KOPT-K1 (cell line): ENCODE measurements around the gene TOMM6.
"Not testable (repeated sequence)": the region's sequence is repeated elsewhere in the genome, so short reads cannot be mapped to it uniquely, and the experiment has no call there.

Experiments used
- H3K27ac ChIP-seq: fragments of 200-600 bp; sonication (generic); 2 replicates; pipeline ENCODE4 v1.5.1; 2016; ENCODE audit warnings: antibody characterized with exemption, mild to moderate bottlenecking, low read depth, low read length; ENCODE audit not compliant: poor library complexity, severe bottlenecking
- H3K36me3 ChIP-seq: fragments of 200-600 bp; sonication (generic); 2 replicates; pipeline ENCODE4 v1.5.1; 2017; ENCODE audit warnings: antibody characterized with exemption, mild to moderate bottlenecking, low read length, moderate library complexity; ENCODE audit not compliant: insufficient read depth
- H3K9me3 ChIP-seq: fragments of 200-600 bp; sonication (generic); 2 replicates; pipeline ENCODE4 v1.5.1; 2017; ENCODE audit warnings: antibody characterized with exemption, low read length, mild to moderate bottlenecking; ENCODE audit not compliant: insufficient read depth, poor library complexity, severe bottlenecking

The TOMM6 gene

DNA sequence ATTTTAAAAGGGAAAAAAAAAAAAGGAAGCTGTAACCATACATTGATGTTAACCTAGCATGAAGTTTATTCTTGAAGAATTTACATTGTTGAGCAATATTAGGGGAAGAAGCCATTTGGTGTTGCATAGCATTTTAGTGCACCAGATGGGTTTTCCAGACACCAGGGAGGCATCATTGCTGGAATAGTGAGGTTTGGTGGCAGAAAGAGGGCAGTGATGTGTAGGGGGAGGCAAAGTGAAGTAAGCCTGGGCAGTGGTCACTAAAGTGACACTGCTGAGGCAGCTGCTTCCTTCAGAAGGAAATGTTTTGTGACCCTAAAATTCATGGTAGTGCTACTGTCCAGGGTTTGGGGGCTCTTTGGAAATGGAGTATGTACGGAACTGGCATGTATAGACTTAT lies 2.6 kb downstream of the TOMM6 start:
- H3K27ac ChIP-seq, result no peak overlapping the region

DNA sequence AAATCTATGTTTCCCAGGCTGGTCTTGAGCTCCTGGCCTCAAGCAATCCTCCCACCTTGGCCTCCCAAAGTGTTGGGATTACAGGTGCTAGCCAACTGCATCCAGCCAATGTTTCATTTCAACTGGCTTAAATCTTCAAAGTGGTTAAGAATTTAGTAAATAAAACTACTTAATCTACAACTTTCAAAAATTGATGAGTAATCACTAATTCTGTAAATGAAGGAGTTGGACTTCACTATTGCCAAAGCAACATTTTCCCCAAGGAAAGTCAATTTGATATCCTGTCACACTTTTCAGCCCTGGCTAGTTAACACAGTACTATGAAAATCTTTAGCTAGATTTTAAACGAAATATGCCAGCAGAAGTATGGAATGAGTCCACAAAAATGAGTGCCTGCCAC lies 3.8 kb downstream of the TOMM6 start:
- H3K36me3 ChIP-seq, result peaks cover 70% of the 10 kb centered on the region
- no peak overlapping the region for H3K27ac ChIP-seq
- no peaks in the 10 kb centered on the region for H3K9me3 ChIP-seq

More for the DNA sequence above, 2.6 kb downstream of the TOMM6 start:
- H3K36me3 ChIP-seq, result peaks cover 57% of the 10 kb centered on the region
- no peaks in the 10 kb centered on the region for H3K9me3 ChIP-seq

DNA sequence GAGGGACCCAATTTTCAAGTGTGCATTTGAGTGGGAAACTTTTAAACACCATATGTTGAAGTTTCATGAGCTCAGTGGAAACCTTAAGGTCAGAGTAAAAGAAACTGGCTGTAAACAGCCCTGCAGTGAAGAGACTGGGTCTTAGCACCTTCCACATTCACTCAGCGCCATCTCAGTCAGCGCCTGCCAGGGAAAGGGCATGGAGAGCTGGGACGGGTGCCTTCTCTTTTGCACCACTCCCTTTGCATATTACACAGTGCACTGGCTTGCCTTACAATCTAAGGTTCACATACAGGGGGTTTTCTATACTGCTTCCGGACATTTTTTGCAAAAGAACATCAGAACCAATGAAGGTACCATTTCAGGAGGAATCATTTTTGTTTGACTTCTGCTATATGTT lies 4.5 kb downstream of the TOMM6 start:
- H3K27ac ChIP-seq, result no peak overlapping the region
- H3K9me3 ChIP-seq, result no peaks in the 10 kb centered on the region
- peaks cover 76% of the 10 kb centered on the region for H3K36me3 ChIP-seq

DNA sequence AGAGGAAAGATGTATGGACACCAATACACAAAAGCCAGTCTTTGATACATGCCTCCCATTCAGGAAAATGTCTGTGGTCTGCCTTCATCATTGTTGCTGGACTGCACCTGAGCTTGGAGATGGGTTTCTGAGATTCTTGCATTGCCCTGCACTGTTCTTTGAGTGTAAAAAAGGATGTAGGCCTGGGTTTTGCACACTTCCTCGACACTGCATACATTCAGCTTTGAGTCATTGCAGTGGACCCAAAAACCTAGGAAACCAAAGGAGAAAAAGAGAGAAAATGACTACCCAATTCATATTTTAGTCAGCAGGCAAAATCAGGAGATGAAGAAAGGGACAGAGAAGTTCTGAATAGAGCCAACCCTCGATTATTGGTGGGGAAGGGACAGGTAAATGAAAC lies 9.0 kb downstream of the TOMM6 start:
- H3K27ac ChIP-seq, result no peak overlapping the region
- peaks cover 93% of the 10 kb centered on the region for H3K36me3 ChIP-seq
- H3K9me3 ChIP-seq, result no peaks in the 10 kb centered on the region

DNA sequence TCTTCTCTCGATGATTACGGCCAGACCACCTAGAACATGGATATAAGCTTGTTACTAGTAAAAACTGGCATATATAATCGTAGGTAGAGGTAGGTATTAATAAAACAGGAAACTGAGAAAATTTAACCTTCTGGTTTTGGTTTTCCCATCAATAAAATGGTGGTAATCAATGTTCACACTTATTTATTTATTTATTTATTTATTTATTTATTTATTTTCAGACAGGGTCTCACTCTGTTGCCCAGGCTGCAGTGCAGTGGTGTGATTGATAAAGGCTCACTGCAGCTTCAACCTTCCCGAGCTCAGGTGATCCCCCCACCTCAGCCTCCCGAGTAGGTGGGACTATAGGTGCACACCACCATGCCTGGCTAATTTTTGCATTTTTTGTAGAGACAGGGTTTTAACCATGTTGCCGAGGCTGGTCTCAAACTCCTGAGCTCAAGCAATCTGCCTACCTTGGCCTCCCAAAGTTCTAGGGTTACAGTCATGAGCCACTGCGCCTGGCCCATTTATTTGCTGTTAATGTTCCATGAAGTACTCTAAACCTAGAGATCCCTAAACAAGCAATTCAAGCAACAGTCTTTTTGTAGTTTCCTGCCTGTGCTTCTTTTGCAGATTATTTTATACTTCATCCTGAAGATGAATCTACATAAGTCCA lies 11.5 kb downstream of the TOMM6 start:
- Histone ChIP-seq H3K36me3 (peaks cover 93% of the 10 kb centered on the region), H3K9me3 (no peaks in the 10 kb centered on the region), H3K27ac (no peak overlapping the region)

DNA sequence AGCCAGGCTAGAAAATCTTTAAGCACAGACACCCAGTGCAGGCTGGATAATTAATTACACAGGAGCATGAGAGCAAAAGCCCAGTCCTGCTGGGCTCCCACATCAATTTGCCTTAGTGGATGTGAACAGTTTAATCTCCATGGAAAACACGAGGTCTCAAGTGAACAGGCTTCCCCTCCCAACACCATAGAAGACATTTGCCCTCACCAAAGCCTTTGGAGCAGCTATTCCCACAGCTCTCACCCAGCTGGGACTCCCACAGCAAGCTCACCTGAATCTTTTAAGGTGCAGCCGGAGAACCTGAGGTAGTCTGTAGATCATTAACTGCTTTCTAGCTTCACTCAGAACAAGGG lies 12.0 kb downstream of the TOMM6 start:
- Histone ChIP-seq H3K36me3 (peaks cover 93% of the 10 kb centered on the region), H3K27ac (no peak overlapping the region), H3K9me3 (no peaks in the 10 kb centered on the region)

DNA sequence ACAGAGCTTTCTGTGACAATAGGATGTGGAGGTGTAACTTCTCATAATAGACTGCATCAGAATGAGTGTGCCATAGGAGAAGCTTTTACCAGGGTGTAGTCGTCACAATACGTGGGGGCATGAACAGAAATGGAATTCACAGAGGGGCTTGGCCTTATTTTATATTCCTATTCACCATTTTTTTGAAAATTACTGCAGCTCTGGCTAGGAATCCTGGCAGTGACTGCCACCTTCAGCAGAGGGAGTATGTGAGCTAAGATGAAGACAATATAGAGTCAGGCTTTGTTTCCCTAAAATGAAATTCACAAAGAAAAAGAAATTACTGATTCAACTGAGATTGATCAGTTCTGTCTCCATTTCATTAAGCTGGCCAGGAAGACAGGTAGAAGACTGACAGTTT lies 13.9 kb downstream of the TOMM6 start:
- Histone ChIP-seq H3K9me3 (no peaks in the 10 kb centered on the region), H3K27ac (no peak overlapping the region), H3K36me3 (peaks cover 93% of the 10 kb centered on the region)

DNA sequence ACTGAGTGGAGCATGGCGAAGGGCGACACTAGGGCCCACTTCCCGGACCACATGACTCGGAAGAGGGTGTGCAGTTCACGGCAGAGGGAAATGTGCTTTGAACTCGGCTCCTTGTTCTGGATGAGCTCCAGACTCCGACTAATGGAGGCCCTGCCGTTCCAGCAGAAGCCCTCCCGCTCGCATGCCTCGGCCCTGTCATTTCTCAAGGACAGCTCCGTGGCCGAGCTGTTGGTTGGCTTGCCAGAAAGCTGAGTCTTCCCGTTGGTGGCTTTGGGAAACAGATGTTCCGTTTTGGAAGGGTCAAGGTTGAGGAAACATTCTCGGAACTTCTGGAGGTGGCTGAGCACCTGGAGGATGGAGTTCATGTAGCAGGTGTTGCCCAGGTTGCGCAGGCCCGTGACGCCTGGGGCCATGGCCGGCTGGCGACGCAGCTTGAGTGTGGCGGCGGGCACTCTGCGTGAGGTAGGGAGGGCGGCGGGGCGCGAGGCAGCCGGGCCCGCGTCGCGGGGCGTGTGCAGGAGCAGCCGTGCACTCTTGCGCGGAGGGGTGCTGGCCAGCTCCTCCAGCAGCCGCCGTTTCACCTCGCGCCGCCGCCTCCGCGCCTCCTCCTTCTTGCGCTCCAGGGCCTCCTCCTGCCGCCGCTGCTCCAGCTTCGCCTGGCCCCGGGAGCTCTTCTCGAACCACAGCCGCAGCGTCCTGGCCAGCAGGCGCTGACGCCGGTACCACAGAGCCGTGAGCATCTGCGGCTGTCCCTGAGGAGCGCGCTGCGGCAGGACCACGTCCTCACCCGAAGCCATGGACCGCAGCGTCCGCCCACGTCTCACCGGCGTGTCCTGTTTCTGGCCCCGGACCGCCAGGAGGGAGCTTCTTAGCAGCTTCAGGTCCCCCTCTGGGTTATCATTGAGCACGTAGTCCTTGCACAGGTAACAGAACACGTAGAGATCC lies 18.6 kb downstream of the TOMM6 start:
- no peak overlapping the region for H3K27ac ChIP-seq
- no peaks in the 10 kb centered on the region for H3K9me3 ChIP-seq
- H3K36me3 ChIP-seq, result peaks cover 56% of the 10 kb centered on the region

DNA sequence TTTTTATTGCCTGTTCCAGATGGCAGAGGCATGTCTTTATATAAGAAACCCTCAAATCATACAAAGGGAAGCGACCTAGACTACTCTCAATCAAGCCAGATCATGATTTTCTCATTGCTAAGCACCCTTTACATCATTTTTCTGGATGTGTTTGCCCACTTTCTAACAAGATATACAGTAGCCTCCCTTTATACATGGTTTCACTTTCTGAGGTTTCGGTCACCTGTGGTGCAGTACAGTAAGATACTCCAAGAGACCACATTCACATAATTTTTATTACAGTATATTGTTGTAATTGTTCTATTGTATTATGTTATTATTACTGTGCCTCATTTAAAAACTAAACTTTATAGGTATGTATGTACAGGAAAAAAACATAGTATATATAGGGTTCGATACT lies 23.6 kb downstream of the TOMM6 start:
- Histone ChIP-seq H3K36me3 (peaks cover 17% of the 10 kb centered on the region), H3K27ac (no peak overlapping the region), H3K9me3 (no peaks in the 10 kb centered on the region)

DNA sequence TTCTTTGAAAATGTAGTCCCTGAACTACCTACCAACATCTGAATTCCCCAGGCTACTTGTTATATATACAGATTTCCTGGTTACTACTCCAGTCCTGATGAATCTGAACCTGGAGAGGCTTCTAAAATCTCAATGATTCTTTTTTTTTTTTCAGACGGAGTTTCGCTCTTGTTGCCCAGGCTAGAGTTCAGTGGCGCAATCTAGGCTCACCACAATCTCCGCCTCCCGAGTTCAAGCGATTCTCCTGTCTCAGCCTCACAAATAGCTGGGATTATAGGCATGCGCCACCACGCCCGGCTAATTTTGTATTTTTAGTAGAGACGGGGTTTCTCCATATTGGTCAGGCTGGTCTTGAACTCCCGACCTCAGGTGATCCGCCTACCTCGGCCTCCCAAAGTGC lies 24.5 kb downstream of the TOMM6 start:
- H3K27ac ChIP-seq, H3K9me3 ChIP-seq, H3K36me3 ChIP-seq: not testable (repeated sequence)

DNA sequence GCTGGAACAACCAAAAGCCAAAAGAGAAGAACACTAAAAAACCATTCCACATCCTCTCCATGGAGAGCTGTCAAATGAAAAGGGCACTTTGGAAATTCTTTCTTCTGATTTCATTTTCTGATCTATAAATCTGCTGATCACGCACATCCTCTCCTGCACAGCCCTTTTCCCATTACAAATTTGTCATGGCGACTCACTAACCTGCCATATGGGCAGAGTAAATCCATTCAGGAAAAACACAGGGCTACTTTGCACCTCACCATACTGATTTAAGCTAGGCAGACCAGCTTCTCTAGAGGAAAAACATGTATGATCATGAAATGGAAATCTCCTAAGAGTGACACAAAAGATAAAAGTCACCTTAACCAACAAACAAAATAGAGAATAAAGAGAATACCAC lies 26.0 kb downstream of the TOMM6 start:
- Histone ChIP-seq H3K36me3 (peaks cover 5% of the 10 kb centered on the region; the same call in 1 of the 2 replicates), H3K9me3 (no peaks in the 10 kb centered on the region), H3K27ac (no peak overlapping the region)

DNA sequence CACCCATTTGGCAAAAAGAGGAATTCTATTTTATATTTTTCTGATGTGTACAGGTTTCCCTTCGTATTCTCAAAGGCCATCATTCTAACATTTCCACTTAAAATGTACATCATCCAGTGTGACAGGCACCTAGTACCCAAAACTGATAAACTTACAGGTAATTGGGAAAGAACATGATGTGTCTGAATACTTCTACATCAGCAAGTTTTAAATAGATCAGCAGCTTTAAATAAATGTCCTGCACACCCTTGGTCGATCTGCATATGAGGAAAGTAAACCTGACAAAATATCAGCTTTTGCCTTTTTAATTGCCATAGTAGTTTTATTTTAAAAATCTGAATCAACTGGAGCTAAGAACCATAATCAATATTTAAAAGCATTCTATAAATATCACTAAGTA lies 26.5 kb downstream of the TOMM6 start:
- Histone ChIP-seq H3K27ac (no peak overlapping the region), H3K36me3 (peaks cover 5% of the 10 kb centered on the region; the same call in 1 of the 2 replicates), H3K9me3 (no peaks in the 10 kb centered on the region)

DNA sequence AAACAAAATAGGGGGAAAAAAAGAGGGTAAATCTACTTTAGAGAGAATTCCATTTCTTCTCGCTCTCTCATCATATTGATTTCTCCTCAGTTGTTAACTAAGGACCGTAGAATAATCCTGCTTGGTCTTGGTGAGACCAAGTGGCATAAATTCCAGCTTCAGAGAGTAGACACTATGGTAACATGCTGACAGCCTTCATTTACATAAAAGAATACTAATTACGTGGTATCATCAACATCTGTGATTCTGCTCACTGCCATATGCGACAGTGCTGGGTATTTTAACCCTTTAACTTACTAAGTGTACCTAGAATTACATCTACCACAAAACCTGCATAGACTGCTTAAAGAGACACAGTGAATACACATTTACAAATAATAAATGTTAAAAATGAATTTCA lies 27.1 kb downstream of the TOMM6 start:
- Histone ChIP-seq H3K36me3 (peaks cover 5% of the 10 kb centered on the region; the same call in 1 of the 2 replicates), H3K27ac (no peak overlapping the region)

DNA sequence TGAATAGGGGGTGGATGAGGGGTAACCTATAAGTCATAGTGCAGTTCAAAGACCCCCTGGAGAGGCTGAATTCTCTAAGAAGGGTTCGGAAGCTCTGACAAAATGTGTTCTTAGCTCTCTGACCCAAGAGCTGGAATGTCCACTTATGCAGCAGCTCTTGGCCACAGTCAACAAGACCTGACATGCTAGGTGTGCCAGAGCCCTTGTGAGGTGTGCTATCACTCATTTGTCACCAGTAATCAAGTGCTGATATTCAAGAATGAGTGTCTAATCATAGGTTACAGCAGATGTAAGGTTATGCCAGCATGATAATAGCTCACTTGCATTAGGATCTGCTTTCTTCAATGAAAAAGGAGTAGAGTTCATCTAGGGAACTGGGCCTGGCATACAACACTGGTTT lies 28.1 kb downstream of the TOMM6 start:
- Histone ChIP-seq H3K36me3 (peaks cover 5% of the 10 kb centered on the region; the same call in 1 of the 2 replicates), H3K9me3 (no peaks in the 10 kb centered on the region), H3K27ac (no peak overlapping the region)

More for the DNA sequence above, 27.1 kb downstream of the TOMM6 start:
- H3K9me3 ChIP-seq, result no peaks in the 10 kb centered on the region

DNA sequence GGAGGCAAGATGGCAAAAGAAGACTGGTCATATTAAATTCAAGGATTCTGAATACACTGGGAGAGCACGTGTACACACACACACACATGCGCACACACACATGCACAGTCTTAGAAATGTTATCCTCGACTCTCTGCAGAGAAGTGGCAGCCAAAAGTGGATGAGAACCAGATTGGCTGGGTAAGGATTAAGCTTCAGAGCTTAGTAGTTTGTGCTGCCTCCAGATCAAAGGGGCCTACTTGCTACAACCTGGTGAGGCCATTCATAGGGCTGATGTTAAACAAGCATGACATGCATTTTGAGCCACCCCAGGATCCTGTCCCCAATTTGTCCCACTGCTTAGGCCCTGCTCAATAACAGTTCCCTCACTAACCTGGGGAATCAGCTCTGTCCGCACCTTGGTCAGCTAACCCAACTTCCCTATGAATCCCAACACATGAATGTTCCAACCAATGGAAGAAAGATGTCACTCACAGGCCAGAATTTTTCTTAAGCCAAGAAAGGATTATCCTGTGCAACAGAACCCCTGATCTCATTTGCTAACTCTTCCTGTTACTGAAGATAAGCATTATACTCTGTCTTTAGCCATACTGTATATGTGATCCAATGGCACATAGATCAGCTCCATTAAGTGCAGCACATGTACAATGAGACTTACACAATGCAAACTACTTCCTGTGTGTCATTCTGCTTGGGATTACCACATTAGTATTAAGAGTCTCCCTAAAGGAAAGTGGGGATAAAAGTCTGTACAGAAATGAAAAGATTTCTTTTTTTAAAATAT lies 31.0 kb downstream of the TOMM6 start:
- Histone ChIP-seq H3K9me3 (no peaks in the 10 kb centered on the region), H3K27ac (no peak overlapping the region), H3K36me3 (peaks cover 23% of the 10 kb centered on the region; the same call in 1 of the 2 replicates)
